Esophagus squamous epithelium (tissue), 4 donors: ENCODE data around the gene FAM209A.

Experiments used
- POLR2A ChIP-seq, 4 donors: fragments of 450-650 bp; IDR thresholded peaks; one replicate each; pipeline ENCODE4 v1.6.1; 2017; ENCODE audit warnings: antibody characterized with exemption in 4 of 4, mild to moderate bottlenecking in 4 of 4, moderate library complexity in 3 of 4
- TF ChIP-seq, protein P1 (sequence below), 6 experiments: fragments of 450-650 bp in 4 of 6; fragments of 200-600 bp in 2 of 6; sonication (generic) in 2 of 6; IDR thresholded peaks; one replicate each; pipeline ENCODE4 v1.5.1; 2016 to 2019; ENCODE audit warnings: antibody characterized with exemption in 6 of 6, mild to moderate bottlenecking in 4 of 6, moderate library complexity in 4 of 6

DNA sequence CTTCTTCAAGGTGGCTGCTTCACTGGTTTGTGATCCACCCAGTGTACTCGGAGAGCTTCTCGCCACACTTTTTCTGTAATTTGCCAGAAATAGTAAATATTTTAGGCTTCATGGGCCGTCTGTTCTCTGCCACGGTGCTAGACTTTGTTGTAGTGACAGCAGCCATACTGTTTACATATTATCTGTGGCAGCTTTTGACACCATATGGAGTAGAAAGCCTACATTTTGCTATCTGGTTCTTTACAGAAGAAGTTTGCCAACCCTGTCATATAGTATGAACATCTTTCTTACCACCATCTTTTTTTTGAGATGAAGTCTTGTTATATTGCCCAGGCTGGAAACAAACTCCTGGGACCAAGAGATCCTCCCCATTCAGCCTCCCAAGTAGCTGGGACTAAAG is 41.0 kb downstream of the FAM209A start:
- TF ChIP-seq, protein P1, sequence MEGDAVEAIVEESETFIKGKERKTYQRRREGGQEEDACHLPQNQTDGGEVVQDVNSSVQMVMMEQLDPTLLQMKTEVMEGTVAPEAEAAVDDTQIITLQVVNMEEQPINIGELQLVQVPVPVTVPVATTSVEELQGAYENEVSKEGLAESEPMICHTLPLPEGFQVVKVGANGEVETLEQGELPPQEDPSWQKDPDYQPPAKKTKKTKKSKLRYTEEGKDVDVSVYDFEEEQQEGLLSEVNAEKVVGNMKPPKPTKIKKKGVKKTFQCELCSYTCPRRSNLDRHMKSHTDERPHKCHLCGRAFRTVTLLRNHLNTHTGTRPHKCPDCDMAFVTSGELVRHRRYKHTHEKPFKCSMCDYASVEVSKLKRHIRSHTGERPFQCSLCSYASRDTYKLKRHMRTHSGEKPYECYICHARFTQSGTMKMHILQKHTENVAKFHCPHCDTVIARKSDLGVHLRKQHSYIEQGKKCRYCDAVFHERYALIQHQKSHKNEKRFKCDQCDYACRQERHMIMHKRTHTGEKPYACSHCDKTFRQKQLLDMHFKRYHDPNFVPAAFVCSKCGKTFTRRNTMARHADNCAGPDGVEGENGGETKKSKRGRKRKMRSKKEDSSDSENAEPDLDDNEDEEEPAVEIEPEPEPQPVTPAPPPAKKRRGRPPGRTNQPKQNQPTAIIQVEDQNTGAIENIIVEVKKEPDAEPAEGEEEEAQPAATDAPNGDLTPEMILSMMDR (IDR thresholded peaks at IDR 0.05), result no peak
- TF ChIP-seq POLR2A (IDR thresholded peaks at IDR 0.05), result no peak
